ENCODE results near the gene CHST15. TPM values are rescaled to one million over a fixed set of nuclear protein-coding genes. Genes with fewer than 3 reads are reported as not detected.

Gene CHST15
- total RNA-seq, 2 experiments from 2014 or later = 14.7 to 26.4 TPM

GRCh38 chr10:124008187-124008586 lies 85.2 kb downstream of the CHST15 start:
- H4K20me1 ChIP-seq (ENCODE audit: insufficient read depth, low read length) = no peaks in the 10 kb centered on the region
- TF ChIP-seq EZH2phosphoT487 (IDR thresholded peaks at IDR 0.05; ENCODE audit: borderline replicate concordance, low read depth, low read length) = no peak
- TF ChIP-seq CTCF (conservative IDR thresholded peaks at IDR 0.05; ENCODE audit: low read length) = no peak
- H3K27ac ChIP-seq (ENCODE audit: low read depth, low read length, poor library complexity, severe bottlenecking) = no peak overlapping the region
- peaks cover 3% of the 10 kb centered on the region for H3K4me1 ChIP-seq (ENCODE audit: insufficient read depth, low read length, poor library complexity, severe bottlenecking)
- H3K79me2 ChIP-seq (ENCODE audit: insufficient read depth, low read depth, low read length) = no peaks in the 10 kb centered on the region
- H3K9me2 ChIP-seq (ENCODE audit: insufficient read depth, low read length) = no peaks in the 10 kb centered on the region
- POLR2A ChIA-PET = no interaction called here
- H3K4me2 ChIP-seq (ENCODE audit: low read length) = no peak overlapping the region
- no peak for DNase-seq (ENCODE audit: low spot score)
- H3K9me3 ChIP-seq (ENCODE audit: low read length) = no peaks in the 10 kb centered on the region; the same call in 1 of the 2 replicates
- intact Hi-C loops (cut with micrococcal nuclease; ENCODE audit: unreplicated experiment) = no loop called here
- H3K4me3 ChIP-seq (ENCODE audit: low read depth, low read length, poor library complexity, severe bottlenecking) = no peak overlapping the region
- H2AFZ ChIP-seq (ENCODE audit: low read length) = no peak overlapping the region
- no TSS peak for BruUV-seq (replicated peaks)
- CTCF ChIA-PET (ENCODE audit: unreplicated experiment) = no interaction called here
- H3K36me3 ChIP-seq (ENCODE audit: insufficient read depth, low read length) = peaks cover 44% of the 10 kb centered on the region

GRCh38 chr10:124007773-124008145 lies 85.6 kb downstream of the CHST15 start:
- BruUV-seq (replicated peaks) = no TSS peak

More at GRCh38 chr10:124007773-124008145, 85.6 kb downstream of the CHST15 start:
- Histone ChIP-seq H3K4me3 (ENCODE audit: low read depth, low read length, poor library complexity, severe bottlenecking) (no peak overlapping the region), H3K9me3 (ENCODE audit: low read length) (no peaks in the 10 kb centered on the region), H3K79me2 (ENCODE audit: insufficient read depth, low read depth, low read length) (no peaks in the 10 kb centered on the region), H4K20me1 (ENCODE audit: insufficient read depth, low read length) (no peaks in the 10 kb centered on the region), H3K9me2 (ENCODE audit: insufficient read depth, low read length) (no peaks in the 10 kb centered on the region), H3K4me1 (ENCODE audit: insufficient read depth, low read length, poor library complexity, severe bottlenecking) (peaks cover 3% of the 10 kb centered on the region), H2AFZ (ENCODE audit: low read length) (no peak overlapping the region), H3K27ac (ENCODE audit: low read depth, low read length, poor library complexity, severe bottlenecking) (no peak overlapping the region), H3K4me2 (ENCODE audit: low read length) (no peak overlapping the region), H3K36me3 (ENCODE audit: insufficient read depth, low read length) (peaks cover 40% of the 10 kb centered on the region)
- CTCF ChIA-PET (ENCODE audit: unreplicated experiment) = no interaction called here
- no peak for DNase-seq (ENCODE audit: low spot score)
- intact Hi-C loops (cut with micrococcal nuclease; ENCODE audit: unreplicated experiment) = no loop called here
- POLR2A ChIA-PET = no interaction called here
- TF ChIP-seq EZH2phosphoT487 (IDR thresholded peaks at IDR 0.05; ENCODE audit: borderline replicate concordance, low read depth, low read length) (no peak), CTCF (conservative IDR thresholded peaks at IDR 0.05; ENCODE audit: low read length) (no peak)
